ENCODE measurements around the gene RGPD6.
"Not testable (repeated sequence)": the region's sequence is repeated elsewhere in the genome, so short reads cannot be mapped to it uniquely, and the experiment has no call there.

The RGPD6 gene

DNA sequence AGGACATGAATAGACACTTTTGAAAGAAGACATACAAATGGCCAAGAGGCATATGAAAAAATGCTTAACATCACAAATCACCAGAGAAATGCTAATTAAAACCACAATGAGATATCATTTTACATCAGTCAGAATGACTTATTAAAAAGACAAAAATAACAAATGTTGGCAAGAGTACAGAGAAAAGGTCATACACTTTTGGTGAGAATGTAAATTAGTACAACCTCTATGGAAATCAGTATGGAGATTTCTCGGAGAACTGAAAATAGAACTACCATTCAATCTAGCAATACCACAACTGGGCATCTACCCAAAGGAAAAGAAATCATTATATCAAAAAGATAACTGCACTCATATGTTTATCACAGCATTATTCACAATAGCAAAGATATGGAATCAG lies 88.0 kb downstream of the RGPD6 start:
- not testable (repeated sequence) for DNase-seq (ENCODE audit: low read depth); H3K4me3 ChIP-seq (ENCODE audit: low read depth, low read length)

GRCh38 chr2:110482697-110483096 lies 94.3 kb downstream of the RGPD6 start:
- not testable (repeated sequence) for DNase-seq (ENCODE audit: low read depth); H3K4me3 ChIP-seq (ENCODE audit: low read depth, low read length)

- not testable (repeated sequence) for DNase-seq (ENCODE audit: low read depth); H3K4me3 ChIP-seq (ENCODE audit: low read depth, low read length)
Measured at GRCh38 chr2:110481200-110481599, 95.8 kb downstream of the RGPD6 start.

GRCh38 chr2:110480084-110480483 lies 96.9 kb downstream of the RGPD6 start:
- not testable (repeated sequence) for H3K4me3 ChIP-seq (ENCODE audit: low read depth, low read length); DNase-seq (ENCODE audit: low read depth)

- not testable (repeated sequence) for DNase-seq (ENCODE audit: low read depth); H3K4me3 ChIP-seq (ENCODE audit: low read depth, low read length)
Measured at GRCh38 chr2:110477370-110477769, 99.7 kb downstream of the RGPD6 start.

DNA sequence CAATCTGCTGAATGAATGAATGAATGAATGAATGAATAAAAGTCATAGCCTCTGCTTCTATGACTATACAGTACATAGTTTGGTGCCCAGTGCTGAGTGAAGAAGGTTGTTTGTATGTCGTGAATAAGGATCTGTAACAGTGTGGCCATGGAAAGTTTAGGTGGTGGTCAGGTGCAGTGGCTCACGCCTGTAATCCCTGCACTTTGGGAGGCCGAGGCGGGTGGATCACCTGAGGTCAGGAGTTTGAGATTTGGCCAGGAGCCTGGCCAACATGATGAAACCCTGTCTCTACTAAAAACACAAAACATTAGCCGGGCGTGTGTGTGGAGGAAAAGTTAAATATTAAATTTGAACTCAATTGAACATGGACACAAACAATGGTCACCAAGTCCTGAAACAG lies 100.1 kb downstream of the RGPD6 start:
- not testable (repeated sequence) for H3K4me3 ChIP-seq (ENCODE audit: low read depth, low read length); DNase-seq (ENCODE audit: low read depth)

- not testable (repeated sequence) for DNase-seq (ENCODE audit: low read depth); H3K4me3 ChIP-seq (ENCODE audit: low read depth, low read length)
Measured at GRCh38 chr2:110475627-110476359, 101.2 kb downstream of the RGPD6 start.

DNA sequence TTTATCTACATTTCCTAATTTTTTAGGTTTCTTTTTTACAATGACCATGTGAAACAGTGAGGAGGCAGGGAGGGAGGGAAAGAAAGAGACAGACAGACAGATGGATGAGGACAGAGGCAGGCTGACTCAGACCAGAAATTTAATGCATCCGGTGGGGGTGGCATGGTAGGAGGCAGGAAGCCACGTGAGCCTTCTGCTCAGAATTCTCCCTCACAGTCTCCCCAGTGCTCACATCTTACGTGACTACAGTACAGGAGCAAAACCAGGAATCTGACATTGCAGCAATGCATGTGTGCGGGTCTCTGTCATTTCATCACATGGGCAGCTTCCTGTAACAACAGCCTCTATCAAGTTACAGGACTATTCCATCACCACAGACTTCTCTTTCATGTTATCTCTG lies 102.1 kb downstream of the RGPD6 start:
- DNase-seq (ENCODE audit: low read depth); H3K4me3 ChIP-seq (ENCODE audit: low read depth, low read length): not testable (repeated sequence)

- not testable (repeated sequence) for H3K4me3 ChIP-seq (ENCODE audit: low read depth, low read length); DNase-seq (ENCODE audit: low read depth)
Measured at GRCh38 chr2:110473059-110473358, 104.0 kb downstream of the RGPD6 start.

- DNase-seq (ENCODE audit: low read depth); H3K4me3 ChIP-seq (ENCODE audit: low read depth, low read length): not testable (repeated sequence)
Measured at GRCh38 chr2:110472171-110473058, 104.6 kb downstream of the RGPD6 start, which contains the start of gene LIMS4. LIMS4 (minus strand) TSS chr2:110472816; CDS start chr2:110472778, 38 bp downstream.

- DNase-seq (ENCODE audit: low read depth); H3K4me3 ChIP-seq (ENCODE audit: low read depth, low read length): not testable (repeated sequence)
Measured at GRCh38 chr2:110468921-110469320, 108.1 kb downstream of the RGPD6 start.

GRCh38 chr2:110465312-110465711 lies 111.7 kb downstream of the RGPD6 start:
- H3K4me3 ChIP-seq (ENCODE audit: low read depth, low read length); DNase-seq (ENCODE audit: low read depth): not testable (repeated sequence)

Data from choroid plexus epithelial cell (primary cell).